GM19463 (cell line): ENCODE data around the gene KCNH5.
"Not testable (repeated sequence)": the region's sequence is repeated elsewhere in the genome, so short reads cannot be mapped to it uniquely, and the experiment has no call there.

Experiments
- ATAC-seq: cut with Tn5 transposase; IDR thresholded peaks from one replicate; pipeline ENCODE4 v1.9.1; 2021; ENCODE audit warnings: mild to moderate bottlenecking, moderate library complexity; ENCODE audit not compliant: unreplicated experiment

KCNH5 gene

DNA sequence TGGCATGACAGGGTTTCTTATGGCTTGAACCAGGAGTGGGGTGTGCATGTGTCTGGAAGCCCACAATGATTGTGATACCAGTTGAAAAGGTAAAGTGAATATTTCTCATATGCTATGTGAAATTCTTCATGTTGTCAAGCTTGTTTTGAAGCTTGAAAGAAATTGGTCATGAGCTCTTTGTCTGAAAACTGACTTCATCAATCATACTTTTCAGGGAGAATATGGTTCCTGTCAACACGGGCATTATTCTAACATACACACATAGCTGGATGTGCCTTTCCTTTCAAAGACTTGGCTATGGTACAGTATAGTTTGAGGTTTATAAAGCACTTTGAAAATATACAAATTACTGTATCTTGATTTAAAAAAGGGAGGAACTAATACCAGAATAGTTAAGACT, 158.8 kb downstream of the KCNH5 start:
- ATAC-seq: no peak

DNA sequence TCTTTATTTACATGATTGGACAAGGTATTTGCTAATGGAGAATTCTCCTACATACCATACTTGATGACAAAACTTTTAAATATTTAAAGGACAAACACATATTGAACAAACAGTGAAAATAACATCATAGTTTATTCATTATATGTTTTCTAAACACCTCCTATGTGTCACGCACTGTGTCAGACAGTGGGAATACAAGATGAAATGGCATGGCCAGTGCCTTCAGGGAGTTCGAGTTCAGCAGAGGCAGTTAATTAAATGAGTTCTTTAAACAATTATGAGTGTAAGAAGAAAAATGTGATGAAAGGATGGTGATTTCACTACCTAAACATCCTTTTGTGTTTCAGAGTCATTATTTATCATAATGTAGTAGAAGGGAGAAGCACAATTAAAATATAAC, 159.8 kb downstream of the KCNH5 start:
- ATAC-seq: no peak

DNA sequence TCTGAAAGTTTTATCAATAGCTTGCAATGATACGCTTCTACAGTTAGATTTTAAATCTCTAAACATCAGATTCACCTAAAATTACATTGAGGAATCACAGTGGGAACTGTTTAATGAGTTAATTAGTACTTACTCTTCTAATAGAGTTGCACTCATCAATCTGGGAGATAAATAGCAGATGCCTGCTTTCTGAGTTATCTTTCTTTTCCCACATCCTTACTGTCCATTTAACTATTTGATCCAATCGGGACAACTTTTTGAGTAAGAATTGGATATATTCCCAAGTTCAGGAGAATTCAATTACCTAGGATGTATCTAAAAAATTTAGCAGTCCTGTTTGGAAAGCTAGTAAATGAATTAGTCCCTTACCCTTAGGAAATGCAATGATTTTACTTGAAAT, 162.3 kb downstream of the KCNH5 start:
- no peak for ATAC-seq

DNA sequence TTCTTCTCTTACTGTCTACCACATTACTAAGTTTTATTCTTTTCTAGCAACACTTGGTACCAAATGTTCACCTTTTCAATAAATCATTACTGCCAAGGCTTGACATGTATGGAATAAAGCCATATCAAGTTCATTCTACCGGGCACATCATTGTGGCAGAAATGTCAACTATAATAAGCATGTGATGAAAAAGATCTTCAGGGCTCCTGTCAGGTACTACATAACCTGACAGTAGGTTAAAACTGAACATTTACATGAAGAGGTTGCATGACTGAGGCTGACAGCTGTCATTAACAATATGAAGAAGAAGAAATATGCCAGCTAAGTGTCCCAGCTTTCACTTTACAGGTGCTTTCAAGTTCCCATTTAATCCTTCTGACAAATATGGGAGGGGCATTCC, 178.9 kb downstream of the KCNH5 start:
- ATAC-seq: no peak

DNA sequence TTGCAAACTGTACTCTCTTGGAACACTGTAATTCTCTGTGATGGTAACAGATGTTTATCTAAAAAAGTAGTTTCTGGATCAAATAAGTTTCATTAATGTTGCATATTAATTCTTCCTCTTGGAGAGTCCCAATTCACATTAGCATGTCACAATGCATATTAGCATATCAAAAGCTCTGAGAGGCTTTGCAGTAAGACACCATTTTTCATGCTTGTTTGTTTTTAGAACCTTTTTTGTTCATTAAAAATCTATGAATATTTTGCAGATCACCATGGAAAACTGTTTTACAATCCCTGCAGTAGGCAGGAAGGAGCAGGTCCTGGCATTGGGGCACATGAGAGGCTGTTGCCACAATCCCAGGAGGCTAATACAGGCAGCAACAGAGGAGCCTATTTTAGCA, 180.7 kb downstream of the KCNH5 start:
- ATAC-seq: no peak

DNA sequence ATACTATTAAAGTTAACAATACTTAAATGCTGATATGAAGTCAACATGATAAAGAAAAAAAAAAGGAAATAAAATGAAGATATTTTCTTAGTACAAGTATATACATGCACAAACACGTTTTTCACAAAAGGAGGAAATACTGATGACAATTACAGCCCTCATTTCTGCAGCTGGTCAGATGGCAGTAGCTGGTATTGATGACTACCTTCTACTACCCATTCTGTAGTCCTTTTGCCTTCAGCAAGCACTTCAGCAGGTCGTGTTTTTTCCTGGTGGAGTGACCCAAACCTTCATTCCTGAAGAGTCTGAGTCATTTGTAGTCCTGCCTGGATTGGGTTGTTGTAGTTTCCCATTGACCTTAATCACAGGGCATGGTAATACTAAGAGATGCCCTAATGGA, 187.2 kb downstream of the KCNH5 start:
- not testable (repeated sequence) for ATAC-seq

DNA sequence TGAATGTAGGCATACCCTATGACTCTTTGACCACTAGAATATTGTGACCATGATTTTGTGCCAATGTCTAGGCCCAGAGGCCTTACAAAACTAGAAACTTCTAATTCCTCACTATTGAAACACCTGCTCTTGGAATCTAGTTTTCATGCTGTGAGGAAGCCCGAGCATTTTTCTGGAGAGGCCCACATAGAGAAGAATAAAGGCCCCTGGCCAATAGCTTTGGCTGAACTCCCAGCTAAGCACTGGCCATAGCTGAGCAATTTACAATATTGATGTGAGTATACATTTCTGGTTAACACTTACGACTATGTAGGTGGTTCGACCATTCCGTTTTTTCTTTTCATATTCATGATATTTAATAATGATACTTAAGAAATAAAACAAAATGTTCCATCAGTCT, 190.3 kb downstream of the KCNH5 start:
- ATAC-seq: no peak

DNA sequence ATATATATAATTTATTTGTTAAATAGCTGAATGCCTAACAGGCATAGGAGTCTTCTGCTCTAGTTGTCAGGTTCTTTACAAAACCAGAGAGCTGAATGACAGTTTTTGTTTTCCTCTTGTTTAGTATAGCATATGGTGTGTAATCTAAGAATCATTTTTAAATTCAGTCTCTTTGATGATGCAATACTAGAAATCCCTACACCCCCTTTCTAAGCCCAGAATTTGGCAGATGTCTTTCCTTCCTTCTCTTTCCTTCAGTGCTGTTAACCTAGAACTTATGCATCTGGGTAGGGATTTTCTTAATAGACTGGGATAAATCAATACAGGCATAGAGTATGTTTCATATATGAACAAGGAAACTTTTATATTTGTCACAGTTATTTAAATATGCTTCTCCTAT, 198.1 kb downstream of the KCNH5 start:
- ATAC-seq: no peak

DNA sequence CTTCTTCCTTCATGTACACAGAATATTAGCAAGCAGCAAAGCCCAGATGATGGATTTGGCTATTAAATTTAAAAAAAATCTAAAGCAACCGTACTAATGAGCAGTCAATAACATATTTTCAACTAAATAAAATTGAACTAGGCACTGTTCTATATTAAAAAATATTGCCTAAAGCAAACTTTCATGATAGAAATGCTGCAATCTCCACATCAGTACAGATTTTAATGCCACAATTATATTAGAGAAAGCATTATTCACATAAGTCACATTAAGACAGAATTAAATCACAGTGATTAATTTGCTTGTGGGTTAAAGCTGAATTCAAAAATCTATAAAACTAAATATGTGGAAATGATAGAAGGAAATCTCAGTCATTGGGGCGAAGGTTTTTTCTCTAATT, 200.7 kb downstream of the KCNH5 start:
- no peak for ATAC-seq

DNA sequence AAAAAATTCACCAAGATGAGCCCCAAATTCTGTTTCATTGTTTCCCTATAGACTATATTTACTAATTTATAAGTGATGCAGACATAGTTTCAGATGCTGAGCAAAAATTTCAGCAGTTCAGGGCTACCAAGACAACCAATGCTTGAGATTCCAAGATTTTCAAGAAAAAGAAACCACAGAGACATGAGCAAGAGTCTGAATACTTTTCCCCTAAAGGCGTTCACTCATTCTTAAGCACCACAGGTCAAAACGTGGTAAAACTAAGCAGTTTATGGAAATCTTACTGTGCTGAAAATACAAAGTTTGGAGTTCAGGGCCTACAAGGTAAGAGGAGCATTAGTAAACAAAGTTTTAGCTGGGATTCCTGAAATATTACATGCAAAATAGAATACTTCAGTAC, 221.2 kb downstream of the KCNH5 start:
- ATAC-seq: no peak

DNA sequence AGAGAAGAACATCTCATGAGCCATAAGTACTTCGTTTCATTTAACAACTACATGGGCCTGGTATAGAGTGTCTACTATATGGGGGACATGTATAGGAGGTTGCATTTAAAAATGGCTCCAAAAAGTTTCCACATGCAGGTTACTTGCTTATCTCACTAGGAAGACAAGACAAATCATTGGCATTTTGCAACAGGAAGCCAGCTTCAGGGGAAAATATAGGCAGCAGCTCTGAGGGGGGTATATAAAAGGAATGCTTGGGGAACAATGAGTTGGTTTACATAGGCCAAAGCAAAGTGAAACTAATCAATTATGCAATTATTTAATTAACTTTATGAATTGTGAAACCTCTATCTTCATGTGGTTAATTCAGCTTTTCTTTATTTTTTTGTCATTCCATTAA, 225.3 kb downstream of the KCNH5 start:
- ATAC-seq: no peak

DNA sequence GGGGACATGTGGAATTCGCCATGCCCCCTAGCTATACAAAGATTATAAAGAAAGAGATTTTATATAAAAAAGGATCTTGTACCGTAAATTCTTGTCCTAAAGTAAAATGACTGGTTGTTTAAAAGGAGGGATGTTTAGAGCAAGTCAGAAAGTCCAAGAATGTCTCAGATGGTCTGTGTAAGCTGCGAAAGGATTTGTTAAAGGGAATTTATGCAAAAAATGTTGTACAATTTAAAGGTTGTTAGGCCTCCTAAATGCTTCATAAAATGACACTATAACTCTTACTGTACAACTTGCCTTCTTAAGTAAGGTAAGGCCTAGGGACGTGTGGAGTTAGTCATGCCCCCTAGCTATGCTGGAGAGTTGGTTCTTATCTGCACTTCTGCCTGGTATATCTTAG, 237.6 kb downstream of the KCNH5 start:
- ATAC-seq: no peak

DNA sequence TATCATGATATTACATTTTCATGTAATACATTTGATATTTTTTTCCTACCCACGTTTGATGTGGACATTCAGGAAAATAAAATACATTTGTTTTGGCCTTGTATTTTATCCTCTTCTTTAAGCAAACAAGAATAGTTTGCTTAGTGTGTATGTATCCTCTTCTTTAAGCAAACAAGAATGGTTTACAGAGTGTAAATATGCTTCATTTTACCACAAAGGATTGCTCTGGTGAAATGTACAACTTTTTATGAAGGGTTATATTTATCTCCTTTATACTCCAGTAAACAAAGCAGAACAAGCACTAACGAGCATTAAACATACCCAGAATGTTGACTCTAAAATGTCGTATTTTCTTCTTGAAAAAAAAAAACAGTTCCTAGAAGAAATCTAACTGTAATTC, 244.7 kb downstream of the KCNH5 start:
- no peak for ATAC-seq

DNA sequence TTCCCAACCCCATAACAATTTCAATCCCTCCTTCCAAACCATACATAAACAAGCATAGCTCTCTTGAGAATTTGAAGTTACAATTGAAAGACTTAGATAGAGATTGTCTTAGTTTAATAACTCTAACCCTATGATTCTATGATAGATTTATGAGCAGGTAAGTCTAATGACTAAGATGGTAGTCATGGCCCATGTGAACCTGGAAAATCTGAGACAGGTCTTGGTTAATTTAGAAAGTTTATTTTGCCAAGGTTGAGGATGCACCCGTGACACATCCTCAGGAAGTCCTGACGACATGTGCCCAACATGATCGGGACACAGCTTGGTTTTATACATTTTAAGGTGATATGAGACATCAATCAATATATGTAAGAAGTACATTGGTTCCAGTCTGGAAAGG, 248.8 kb downstream of the KCNH5 start:
- no peak for ATAC-seq

DNA sequence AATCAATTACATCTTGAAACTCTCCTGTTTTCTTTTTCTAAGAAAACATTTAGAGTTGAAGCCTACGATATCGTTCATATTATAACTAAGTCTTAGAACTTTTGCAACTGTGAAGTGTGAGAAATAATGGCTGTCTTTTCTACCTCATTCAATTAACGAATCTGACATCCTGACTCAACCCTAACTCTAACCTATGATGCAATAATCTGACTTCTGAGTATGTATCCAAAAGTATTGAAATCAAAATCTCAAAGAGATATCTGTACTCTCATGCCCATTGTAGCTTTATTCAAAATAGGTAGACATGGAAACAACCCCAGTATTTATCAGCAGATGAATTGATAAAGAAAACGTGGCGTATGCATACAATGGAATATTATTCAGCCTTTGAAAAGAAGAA, 252.7 kb downstream of the KCNH5 start:
- no peak for ATAC-seq

DNA sequence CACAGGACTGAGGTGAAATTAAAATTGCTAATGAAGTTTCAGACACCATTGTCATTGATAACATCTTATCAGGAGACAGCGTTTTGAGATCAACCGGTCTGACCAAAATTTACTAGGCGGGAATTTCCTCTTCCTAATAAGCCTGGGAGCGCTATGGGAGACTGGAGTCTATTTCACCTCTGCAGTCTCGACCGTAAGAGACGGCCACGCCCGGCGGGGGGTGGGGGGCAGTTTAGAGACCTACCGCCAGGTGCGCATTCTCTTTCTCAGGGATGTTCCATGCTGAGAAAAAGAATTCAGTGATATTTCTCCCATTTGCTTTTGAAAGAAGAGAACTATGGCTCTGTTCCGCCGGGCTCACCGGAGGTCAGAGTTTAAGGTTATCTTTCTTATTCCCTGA, 263.9 kb downstream of the KCNH5 start:
- ATAC-seq: not testable (repeated sequence)

DNA sequence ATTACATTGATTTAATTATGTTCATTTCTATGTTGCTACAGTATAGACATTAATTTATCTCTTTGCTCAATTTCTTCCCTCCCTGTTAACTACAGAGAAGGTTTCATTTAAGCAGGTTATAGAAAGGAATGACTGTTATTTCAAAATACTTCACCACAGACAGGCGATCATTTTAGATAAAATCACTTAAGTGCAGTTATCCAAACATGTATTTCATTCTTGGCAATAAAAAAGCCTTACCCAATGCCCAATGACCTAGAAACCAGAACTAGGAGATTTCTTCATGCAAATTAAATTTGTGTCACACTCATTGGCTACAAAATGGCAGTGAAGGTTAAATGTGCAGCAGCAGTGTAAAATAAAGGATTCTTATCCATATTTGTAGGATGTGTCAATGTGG, 266.4 kb downstream of the KCNH5 start:
- no peak for ATAC-seq

DNA sequence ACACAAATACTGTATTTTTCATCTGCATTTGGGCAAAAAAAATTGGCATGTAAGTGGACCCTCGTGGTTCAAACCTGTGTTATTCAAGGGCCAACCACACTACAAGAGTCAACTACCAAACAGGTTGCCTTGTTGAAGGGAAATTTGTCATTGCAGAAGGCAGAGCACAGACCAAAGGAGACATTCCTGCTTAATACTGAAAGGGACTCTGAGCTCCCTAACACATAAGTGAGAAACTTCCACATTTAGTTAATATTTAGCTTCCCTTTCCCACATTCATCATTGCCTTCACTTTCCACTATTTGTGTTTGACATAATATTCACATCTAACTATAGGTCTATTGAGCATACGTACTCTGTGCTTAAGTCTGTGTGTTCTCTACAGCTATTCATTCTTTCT, 266.9 kb downstream of the KCNH5 start:
- ATAC-seq: no peak

DNA sequence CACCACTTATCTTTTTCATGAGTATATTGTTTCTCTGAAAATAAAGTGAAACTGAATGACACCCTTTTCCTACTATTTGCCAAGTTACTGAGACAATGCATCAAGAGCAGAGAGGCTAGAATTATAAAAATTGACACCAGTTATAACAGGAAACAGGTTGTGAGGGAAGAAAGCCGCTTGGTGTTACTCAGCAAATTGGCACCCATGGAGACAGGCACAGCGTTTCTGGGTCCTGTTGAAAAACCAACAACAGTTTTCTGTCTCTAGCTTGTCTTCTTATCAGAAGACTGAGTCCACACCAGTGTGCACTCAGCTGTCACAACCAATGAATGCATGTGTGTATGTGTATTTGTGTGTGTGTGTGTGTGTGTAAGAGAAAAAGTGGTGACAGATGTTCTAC, 267.7 kb downstream of the KCNH5 start:
- ATAC-seq: no peak

DNA sequence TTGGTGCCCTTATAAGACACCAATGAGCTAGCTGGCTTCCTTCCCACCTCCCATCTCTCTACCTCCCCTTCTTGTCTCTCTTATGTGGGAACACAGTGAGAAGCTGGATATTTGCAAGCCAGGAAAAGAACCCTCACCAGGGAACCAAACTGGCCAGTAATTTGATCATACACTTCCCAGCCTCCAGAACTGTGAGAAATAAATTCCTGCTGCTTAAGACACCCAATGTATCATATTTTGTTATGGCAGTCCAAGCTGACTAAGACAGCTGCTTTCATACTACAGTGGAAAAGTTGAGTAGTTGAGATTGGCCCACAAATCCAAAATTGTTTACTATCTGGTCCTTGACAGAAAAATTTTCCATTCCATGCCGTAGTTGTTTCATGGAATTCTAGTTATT, 269.0 kb downstream of the KCNH5 start:
- no peak for ATAC-seq

DNA sequence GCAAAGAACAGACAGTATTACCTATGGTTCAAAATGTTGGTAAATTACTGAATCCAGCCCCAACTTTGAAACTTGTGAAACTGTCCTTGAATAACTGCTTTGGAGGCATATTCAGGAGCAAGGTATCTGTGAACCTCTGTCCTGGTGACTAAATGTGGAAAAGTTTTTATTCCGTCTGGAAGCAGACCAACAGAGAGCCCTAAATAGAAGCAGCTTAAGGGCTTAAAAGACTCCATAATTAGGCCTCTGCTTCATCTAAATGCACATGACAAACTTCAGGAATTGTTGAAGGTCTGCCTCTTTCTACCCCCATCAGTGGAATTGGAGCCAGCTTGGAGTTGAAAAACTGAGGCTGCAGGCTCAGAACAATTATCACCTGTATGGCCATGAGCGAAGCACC, 276.5 kb downstream of the KCNH5 start:
- no peak for ATAC-seq

DNA sequence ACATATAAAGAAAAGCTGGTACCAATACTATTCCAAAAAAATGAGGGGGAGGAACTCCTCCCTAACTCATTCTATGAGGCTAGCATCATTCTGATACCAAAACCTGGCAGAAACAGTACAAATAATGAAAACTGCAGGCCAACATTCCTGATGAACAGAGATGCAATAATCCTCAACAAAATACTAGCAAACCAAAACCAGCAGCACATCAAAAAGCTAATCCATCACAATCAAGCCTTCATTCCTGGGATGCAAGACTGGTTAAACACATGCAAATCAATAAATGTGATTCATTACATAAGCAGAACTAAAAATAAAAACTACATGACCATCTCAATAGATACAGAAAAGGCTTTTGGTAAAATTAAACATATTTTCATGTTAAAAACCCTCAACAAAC, 281.3 kb downstream of the KCNH5 start:
- ATAC-seq: no peak

DNA sequence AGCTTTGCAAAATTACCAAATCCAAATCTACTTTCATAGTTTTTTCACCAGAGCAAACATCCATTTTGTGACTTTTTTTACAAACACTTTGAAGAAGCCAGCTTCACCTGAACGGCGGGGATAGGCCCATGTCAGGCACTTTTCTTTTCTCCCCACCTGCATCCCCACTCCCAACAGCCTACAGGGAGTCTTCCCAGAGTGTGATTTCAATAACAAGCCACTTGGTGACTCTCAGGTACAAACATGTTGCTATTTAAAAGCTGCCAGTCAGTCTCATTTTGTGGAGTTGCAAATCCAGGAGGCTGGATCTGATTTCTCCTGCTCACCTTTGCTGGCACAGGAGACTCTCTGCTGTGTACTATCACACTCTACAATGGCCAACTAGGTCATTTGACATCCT, 285.5 kb downstream of the KCNH5 start:
- no peak for ATAC-seq

DNA sequence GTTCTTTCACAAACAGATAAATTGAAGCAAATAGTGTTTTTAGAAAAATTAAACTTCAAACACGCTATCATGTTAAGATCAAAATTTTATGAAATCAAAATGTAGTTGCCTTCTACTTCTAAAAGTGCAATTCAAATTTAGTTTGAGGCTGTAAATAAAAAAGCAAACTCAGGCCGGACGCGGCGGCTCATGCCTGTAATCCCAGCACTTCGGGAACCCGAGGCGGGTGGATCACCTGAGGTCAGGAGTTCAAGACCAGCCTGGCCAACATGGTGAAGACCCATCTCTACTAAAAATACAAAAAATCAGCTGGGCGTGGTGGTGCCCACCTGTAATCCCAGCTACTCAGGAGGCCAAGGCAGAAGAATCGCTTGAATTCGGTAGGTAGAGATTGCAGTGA, 298.4 kb downstream of the KCNH5 start:
- ATAC-seq: not testable (repeated sequence)
